Measurements from ENCODE around the gene SLC22A8. TPM values are rescaled to one million over a fixed set of nuclear protein-coding genes. Genes with fewer than 3 reads are reported as not detected.

Gene SLC22A8
- total RNA-seq, 1 donor from 2014 or later, result not detected

Other genes with a start within 250 kb of the SLC22A8 start
- 22.2 and 23.8 TPM in 2 replicates for gene TAF6L, start 244.4 kb downstream of the SLC22A8 start, total RNA-seq
- gene TMEM179B, start 228.4 kb downstream of the SLC22A8 start, total RNA-seq, result 48.8 and 53.1 TPM in 2 replicates
- gene TMEM223, start 223.8 kb downstream of the SLC22A8 start, total RNA-seq, result 17.6 and 18.4 TPM in 2 replicates
- 97.3 and 97.4 TPM in 2 replicates for gene NXF1, start 210.4 kb downstream of the SLC22A8 start, total RNA-seq
- gene STX5, start 183.8 kb downstream of the SLC22A8 start, total RNA-seq, result 45.9 and 50.5 TPM in 2 replicates
- gene TEX54, start 183.0 kb downstream of the SLC22A8 start, total RNA-seq, result not detected in 2 replicates
- 81.3 and 82.3 TPM in 2 replicates for gene WDR74, start 176.3 kb downstream of the SLC22A8 start, total RNA-seq
- gene SLC3A2, start 134.9 kb downstream of the SLC22A8 start, total RNA-seq, result 202 and 204 TPM in 2 replicates
- not detected in 2 replicates for gene CHRM1, start 94.5 kb downstream of the SLC22A8 start, total RNA-seq
- not detected in 2 replicates for gene SLC22A6, start 30.9 kb downstream of the SLC22A8 start, total RNA-seq
- gene SLC22A24, start 128.4 kb upstream of the SLC22A8 start, total RNA-seq, result not detected in 2 replicates
- not detected in 2 replicates for gene SLC22A25, start 227.8 kb upstream of the SLC22A8 start, total RNA-seq

Measured in T-helper 1 cell treated with Interleukin-12 subunit alpha and Interleukin-12 subunit beta and Interleukin-4 antibody, amounts not matched to agents 30 ng/mL and 1 ng/mL, for 36 hours (primary cell).